Measurements from ENCODE around the gene RPL38.

DNA sequence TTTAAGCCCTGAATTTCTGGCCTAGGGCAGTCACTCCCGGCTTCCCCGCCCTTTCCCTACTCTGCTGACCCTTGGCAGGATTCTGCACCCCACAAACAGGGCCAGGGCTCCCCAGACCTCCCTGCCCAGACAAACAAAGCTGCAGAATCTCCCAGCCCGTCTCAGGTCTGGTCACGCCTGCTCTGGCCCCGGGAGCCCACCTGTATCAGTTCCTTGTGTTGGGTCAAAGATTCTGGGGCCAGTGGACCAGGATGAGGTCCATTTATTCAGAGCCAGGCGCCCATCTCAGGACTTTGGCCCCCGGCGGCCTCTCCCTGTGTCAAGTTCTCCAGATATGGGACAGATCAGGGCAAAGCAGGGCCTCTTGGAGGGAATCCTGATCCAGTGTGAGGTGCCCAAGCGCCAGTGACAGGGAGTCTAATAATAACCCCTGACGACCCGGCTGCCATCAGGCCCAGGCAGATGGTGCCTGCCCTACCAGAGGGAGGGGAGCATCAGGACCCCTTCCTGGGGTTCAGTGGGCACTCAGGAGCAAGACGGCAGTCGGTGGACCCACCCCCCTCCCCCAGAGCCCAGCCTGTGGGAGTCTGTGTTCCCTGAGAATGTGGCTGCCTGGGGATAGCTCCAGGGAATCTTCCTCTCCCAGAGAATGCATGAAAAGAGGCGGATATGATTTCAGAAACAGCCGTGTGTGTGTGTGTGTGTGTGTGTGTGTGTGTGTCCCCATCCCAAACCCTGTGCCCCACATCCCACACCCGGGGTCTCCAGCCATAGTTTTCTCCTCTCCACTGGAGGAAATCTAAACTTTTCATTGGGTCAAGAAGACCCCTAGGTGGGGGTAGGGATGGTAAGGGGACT lies 11.2 kb downstream of the RPL38 start:
- TF ChIP-seq, protein P1, sequence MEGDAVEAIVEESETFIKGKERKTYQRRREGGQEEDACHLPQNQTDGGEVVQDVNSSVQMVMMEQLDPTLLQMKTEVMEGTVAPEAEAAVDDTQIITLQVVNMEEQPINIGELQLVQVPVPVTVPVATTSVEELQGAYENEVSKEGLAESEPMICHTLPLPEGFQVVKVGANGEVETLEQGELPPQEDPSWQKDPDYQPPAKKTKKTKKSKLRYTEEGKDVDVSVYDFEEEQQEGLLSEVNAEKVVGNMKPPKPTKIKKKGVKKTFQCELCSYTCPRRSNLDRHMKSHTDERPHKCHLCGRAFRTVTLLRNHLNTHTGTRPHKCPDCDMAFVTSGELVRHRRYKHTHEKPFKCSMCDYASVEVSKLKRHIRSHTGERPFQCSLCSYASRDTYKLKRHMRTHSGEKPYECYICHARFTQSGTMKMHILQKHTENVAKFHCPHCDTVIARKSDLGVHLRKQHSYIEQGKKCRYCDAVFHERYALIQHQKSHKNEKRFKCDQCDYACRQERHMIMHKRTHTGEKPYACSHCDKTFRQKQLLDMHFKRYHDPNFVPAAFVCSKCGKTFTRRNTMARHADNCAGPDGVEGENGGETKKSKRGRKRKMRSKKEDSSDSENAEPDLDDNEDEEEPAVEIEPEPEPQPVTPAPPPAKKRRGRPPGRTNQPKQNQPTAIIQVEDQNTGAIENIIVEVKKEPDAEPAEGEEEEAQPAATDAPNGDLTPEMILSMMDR (IDR thresholded peaks at IDR 0.05): no peak
- TF ChIP-seq POLR2A (IDR thresholded peaks at IDR 0.05) (no peak), POLR2AphosphoS5 (IDR thresholded peaks at IDR 0.05) (no peak)

All from prostate gland (tissue), 2 donors.